Tongue (tissue), 2 donors: ENCODE data around the gene CFAP44. TPM values are rescaled to one million over a fixed set of nuclear protein-coding genes. Genes with fewer than 3 reads are reported as not detected.
"Not testable (repeated sequence)": the region's sequence is repeated elsewhere in the genome, so short reads cannot be mapped to it uniquely, and the experiment has no call there.

Experiments
- DNase-seq: peaks from one replicate; pipeline ENCODE4 v3.0.0-alpha.2; 2015
- total RNA-seq: library from RNA; depleted of rRNA; stranded (reverse); fragments of >200 nt; gene quantifications from one replicate; pipeline ENCODE4 v1.2.3, GENCODE V29; 2014

CFAP44 gene, protein sequence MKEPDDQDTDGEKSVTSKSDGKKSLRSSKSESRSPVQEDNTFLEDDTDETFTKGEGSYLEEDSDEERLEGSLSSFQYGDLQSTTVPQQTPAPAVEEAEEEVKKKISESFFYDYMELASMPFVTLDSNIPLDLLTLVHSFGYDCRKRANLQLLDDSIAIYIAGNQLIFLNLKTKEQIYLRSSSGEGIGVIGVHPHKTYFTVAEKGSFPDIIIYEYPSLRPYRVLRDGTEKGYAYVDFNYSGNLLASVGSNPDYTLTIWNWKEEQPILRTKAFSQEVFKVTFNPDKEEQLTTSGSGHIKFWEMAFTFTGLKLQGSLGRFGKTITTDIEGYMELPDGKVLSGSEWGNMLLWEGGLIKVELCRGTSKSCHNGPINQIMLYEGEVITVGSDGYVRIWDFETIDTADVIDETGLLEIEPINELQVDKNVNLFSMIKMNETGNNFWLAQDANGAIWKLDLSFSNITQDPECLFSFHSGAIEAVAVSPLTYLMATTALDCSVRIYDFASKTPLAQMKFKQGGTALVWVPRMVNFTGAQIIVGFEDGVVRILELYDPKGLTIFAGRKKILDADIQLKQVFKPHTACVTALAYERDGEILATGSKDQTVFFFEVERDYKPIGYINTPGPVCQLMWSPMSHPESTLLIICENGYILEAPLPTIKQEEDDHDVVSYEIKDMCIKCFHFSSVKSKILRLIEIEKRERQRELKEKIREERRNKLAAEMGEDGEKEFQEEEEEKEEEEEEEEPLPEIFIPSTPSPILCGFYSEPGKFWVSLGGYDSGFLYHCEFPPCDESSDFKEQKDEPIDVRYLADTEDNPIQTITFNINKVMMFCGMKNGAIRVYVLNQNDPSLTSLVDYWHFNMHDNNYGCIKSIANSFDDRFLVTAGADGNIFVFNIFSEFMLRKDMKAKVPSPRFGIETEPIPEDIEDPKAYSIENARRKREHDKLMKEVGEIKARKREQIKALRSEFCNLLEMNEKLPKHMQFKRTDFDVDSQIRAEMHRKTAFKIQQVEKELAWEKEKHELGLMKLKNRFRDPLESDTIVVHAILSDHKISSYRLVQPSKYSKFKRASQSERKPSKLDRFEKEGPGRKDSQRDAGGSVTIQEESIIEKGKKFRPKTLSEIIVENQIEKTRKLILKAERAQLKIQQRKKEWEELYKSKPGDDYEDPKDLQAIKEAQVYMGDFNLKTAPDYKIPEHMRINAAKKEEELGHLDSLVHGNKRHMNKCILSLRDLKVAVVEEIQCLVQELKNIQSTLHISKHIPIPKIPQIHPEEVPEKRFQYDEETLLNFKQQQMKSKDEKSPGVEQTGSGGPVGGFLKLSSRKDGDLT (N-terminal part only)
- 8.8 TPM for total RNA-seq

DNA sequence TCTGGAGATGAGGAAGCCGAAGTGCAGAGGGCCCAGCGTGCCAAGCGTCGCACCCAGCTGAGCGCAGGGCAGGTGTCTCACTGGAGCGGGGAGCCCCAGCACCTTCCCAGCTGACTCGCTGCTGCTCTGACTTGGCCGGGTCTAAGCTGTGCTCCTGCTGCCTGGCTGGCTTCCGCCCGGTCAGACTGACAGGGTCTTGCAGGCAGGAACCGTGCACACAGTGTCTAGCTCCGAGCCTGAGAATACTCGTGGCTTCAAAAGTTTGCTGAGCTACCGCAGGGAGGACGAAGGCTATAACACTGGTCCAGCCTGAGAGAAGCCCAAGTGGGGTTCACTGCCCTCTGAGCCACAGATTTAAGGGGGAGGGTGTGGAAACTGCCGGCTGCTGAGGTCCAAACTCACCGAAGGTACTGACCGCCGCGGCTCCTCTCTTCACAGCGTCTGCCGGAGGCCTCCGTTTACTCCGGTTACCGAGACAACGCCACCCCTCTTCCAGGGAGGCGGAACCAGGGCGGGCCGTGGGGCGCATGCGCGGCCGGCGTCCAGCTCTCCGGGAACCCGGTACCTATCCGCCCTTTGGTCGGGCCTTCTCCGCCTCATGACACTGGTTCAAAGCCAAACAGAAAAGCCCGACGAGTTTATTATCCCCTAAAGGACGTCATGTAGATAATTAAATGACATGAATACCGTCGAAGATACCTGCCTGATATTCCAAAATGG is at the start of gene CFAP44:
Gene CFAP44 (minus strand): TSS at position 443 of the 720 bp plus-strand sequence. CDS start 7,829 bp downstream, outside the sequence.
- DNase-seq: peak; percentile 91

DNA sequence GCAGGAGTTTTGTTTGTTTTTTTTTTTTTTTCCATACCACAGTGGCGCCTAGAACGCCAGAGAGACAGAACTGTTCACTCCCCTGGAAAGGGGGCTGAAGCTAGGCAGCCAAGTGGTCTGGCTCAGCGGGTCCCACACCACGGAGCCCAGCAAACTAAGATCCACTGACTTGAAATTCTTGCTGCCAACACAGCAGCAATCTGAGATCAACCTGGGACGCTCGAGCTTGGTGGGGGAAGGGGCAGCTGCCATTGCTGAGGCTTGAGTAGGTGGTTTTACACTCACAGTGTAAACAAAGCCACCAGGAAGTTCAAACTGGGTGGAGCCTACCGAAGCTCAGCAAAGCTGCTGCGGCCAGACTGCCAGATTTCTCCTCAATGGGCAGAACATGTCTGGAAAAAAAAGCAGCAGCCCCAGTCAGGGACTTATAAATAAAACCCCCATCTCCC is 43.9 kb upstream of the CFAP44 start:
- no peak for DNase-seq

DNA sequence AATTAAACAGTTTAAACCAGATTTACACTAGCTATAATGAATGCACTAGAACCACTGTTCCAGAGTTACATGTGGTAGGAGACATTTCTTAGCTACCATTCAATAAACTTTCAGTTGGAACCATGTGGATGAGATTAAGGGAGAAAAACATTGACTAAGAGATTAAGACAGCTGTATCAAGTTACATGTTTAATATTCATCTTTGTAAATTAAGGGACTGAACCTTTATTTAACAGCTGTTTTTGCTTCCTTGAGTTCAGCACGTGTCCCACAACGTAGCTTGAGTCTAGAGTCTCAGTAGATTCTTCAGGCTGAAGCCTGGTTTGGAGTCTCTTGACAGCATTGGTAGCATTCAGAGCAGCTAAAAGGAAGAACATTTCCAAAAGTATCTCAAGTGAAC is 27.2 kb upstream of the CFAP44 start:
- no peak for DNase-seq

DNA sequence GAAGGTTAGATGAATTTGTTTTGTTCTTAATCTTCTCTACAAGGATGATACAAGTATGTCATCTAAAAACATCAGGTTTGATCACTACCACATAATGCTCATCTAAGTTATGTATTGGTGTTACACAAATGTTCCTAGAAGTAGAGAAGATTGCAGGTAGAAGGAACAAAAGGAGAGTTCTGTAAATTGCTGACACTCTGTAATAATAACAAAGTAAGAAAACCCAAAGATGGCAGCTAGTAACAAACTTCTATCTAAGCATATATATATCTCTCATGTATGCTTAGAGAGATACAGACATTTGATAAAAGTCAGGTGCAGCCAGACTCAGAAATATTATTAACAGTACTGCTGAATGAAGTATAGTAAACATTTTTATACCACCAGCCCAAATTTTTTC is 20.2 kb upstream of the CFAP44 start:
- no peak for DNase-seq

DNA sequence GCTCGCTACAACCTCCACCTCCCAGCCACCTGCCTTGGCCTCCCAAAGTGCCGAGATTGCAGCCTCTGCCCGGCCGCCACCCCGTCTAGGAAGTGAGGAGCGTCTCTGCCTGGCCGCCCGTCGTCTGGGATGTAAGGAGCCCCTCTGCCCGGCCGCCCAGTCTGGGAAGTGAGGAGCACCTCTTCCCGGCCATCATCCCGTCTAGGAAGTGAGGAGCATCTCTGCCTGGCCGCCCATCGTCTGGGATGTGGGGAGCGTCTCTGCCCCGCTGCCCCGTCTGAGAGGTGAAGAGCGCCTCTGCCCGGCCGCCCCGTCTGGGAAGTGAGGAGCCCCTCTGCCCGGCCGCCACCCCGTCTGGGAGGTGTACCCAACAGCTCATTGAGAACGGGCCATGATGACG is 17.3 kb upstream of the CFAP44 start:
- not testable (repeated sequence) for DNase-seq

DNA sequence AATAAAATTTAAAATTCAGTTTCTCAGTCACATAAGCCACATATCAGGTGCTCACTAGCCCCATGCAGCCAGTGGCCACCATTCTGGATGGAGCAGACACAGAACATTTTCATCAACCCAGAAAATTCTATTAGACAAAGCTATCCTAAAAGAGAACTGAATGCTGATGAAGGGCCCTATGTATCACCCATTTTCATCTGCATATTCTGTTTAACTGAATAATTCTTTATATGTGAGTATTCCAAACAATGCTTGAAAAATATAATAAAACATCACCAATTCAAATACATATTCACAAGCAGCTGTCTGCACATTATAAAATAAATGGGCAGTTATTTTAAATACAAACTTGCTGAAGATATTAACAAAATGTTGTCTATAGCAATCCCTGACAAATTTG is 14.2 kb upstream of the CFAP44 start:
- no peak for DNase-seq

DNA sequence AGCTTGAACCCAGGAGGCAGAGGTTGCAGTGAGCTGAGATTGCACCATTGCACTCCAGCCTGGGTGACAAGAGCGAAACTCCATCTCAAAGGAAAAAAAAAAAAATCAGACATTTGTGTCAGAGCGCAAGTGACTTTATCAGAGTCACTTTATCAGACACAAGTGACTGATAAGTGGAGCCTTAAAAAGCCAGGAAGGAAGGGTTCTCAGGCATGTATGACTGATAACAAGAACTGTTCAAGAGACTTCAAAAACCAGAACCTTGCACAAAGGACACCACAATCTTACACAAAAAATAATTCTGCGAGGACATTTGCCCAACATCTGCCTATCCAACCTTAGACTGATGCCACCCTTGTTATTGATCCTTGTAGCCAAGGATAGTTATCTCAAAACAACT is 13.3 kb upstream of the CFAP44 start:
- DNase-seq: no peak

DNA sequence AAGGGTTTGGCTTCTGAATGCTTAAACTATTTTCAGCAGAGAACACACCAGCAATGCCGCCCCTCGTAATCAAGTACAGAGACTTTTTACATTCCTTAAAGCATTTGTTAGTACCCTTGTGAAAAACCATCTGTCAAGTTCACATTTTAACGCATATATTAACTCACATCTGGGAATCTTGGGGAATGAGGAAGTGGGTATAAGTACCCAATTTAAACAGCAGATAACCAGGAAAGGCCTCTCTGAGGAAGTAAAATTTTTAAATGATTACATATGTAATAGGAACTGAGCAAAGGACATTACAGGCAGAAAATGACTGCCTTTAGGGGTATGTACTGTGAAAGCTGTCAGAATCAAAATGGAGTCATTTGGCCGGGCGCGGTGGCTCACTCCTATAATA is 12.8 kb upstream of the CFAP44 start:
- no peak for DNase-seq

DNA sequence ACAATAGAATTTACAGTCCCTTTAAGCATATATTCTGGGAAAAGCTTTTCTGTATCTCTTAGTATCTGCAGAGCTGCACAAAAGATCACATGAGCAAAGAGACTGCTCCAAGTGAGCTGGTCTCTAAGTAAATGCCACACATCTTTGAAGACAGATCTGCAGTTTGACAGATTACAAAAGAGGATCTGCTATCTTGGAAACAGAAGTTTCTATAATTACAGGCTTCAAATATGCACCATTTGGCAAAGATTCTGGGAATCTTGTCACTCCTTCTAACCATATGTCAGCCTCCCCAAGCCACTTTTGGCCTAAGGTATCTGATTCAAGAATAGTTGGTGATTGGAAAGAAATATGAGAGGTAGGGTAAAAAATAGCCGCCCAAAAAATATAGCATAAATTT is 9.6 kb upstream of the CFAP44 start:
- no peak for DNase-seq

DNA sequence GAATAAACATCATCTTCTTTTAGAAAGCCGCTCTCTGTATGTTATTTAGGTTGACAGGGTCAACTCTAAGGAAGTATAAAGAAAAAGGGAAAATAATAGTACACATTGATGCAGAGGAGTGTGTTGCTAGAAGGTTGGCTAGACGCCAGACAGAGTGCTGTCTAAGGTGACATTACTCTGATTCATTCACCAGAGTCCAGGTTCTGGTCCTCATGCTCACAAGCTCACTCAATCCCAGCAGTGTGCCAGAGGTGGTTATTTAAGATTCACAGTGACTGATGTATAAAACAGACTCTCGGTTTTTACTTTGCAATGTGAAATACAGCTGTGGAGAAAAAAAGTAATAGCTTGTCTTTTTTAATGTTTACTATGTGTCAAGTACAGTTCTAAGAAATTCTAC is 1.7 kb downstream of the CFAP44 start:
- peak; percentile 44 for DNase-seq

DNA sequence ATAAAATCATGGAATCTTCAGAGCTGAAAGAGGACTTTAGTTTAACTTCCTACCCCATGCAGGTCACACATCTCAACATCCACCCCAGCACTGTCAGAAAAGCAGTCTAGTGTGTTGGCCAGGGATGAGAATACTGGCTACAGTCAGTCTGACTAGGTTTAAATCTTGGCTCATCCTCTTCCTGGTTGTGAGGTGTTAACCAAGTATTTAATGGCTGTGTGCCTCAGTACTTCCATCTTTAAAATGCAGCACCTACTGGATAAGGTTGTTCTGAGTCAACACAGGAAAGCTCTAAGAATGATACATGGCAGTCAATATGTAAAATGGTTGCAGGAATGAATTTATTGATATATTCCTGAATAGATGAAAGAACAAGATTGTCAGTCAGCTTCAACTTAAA is 3.1 kb downstream of the CFAP44 start:
- no peak for DNase-seq

DNA sequence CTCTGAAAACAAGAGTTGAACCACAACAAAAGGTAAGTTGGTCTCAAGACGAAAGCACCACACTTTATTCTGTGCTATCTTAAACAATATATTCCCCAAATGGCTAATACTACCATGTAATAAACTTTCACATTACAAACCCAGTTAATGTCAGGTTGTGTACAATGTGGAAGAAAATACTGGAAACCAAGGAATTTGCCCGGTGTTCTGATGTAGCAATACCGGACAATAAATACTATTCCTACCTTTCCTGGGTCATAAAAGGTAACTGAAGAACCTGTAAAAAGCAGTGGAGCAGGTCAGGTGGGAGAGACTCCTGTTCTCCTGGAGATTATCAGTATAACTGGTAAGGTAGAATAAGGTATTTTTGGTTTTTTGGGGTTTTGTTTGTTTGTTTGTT is 3.9 kb downstream of the CFAP44 start:
- no peak for DNase-seq

DNA sequence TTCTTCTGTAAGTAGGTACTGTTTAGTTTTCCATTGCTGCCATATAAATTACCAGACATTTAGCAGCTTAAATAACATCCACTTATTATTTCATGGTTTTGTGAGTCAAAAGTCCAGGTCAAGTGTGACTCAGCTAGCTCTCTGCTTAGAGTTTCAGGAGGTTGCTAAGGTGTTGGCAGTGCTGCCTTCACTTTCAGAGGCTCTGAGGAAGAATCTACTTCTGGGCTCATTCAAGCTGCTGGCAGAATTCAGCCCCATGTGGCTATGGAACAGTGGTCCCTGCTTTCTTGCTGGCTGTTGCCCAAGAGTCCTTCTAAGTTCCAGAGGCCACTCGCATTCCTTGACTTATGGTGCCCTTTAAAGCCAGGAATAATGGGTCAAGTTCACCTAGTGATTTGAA is 4.5 kb downstream of the CFAP44 start:
- DNase-seq: no peak

DNA sequence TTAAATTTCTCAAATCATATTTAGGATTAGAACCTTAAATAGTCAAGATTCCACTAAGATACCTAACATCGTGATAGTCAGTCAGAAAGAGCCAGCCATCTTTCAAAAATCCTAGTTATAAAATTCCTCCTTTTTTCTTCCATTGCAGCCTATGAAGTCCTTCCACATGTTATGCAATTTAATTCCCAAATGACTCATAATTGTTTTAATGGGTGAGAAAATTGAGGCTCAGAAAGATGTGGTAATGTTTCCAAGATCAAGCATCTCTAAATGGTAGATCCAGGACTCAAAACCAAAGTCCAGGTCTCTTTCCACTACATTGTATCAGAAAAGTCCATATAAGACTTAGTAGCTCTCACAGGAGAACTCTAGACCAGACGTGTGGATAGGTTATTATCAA is 9.5 kb downstream of the CFAP44 start:
- DNase-seq: no peak

DNA sequence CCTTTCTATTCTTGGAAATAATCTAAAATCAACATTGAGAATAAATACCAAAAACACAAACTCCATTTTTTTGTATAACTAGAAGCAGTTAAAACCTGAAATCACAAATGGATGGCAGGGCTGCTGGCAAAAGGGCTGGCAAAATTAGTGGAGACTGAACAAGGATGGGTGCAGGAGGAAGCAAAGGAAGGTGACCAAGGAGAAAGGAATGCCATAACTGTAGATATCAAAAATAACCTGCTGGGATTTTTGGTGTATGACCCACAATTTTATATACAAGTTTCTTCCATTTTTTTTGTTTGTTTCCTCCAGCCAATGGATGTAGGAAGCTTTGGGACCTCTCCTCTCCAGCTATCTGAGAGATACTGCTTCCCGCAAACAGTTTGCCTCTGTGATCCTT is 12.7 kb downstream of the CFAP44 start:
- no peak for DNase-seq

DNA sequence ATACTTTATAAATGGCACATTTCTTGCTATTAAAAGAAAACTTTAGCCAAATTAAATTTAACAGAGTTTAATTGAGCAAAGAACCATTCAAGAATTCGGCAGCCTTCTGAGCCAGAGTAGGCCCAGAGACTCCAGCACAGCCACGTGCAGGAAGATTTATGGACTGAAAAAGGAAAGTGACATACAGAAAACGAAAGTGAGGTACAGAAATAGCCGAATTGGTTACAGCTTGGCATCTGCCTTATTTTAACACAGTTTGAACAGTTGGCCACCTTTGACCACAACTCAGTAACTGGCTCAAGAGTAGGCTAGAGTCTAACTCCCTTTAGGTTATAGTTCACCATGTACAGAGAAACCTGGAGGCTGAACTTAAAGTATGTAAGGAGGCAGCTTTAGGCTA is 17.6 kb downstream of the CFAP44 start:
- no peak for DNase-seq

DNA sequence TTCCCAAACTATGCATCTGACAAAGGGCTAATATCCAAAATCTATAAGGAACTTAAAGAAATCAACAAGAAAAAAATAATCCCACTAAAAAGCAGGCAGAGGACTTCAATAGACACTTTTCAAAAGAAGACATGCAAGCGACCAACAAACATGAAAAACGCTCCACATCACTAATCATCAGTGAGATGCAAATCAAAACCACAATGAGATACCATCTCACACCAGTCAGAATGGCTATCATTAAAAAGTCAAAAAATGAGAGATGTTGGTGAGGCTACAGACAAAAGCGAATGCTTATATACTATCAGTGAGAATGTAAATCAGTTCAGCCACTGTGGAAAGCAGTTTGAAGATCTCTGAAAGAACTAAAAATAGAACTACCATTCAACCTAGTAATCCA is 20.2 kb downstream of the CFAP44 start:
- DNase-seq: no peak

DNA sequence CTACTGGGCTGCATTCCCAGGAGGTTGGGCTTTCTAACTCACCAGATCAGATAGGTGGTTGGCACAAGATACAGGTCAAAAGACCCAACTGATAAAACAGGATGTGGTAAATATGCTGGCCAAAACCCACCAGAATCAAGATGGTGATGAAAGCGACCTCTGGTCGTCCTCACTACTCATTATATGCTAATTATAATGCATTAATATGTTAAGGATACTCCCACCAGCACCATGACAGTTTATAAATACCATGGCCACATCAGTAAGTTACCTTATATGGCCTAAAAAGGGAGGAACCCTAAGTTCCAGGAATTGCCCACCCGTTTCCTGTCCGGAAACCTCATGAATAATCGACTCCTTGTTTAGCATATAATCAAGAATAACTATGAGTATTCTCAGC is 31.6 kb downstream of the CFAP44 start:
- no peak for DNase-seq

DNA sequence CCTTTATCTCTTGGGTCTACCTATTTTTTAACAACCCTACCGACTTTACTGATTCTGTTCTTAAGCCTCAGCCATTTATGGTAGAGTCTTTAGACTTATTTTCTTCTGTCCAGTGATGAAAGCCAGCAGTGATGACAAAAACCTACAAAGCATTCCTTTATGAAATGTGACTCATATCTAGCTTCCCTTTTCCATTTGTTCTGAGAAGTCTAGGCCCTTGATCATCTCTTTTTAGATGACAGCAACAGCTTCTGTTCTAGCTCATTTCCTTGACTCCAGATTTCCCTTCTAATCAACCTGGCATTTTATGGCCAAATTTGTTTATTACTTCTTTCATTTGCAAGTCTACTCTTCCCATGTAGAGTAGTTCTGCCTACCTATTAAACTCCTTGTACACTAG is 36.1 kb downstream of the CFAP44 start:
- no peak for DNase-seq

DNA sequence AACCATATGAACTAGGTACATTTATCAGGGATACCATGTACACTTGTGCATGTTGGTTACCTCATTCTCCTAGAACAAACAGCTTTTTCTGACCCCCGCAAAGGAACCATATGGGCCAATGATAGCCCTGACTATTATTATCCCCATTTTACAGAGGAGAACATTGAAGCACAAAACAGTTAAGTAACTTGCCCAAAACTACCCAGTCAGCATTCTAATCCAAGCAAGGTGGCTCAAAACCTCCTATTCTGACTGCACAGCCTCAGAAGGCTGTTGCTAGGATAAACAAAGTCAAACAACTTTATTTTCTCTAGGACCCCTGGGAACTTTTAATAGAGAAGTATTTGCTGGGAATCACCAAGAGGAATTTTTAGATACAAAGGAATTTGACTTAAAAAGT is 36.7 kb downstream of the CFAP44 start:
- no peak for DNase-seq
